HG02885 (cell line): ENCODE results near the gene KLHL8.

ENCODE experiments used
- ATAC-seq: cut with Tn5 transposase; IDR thresholded peaks from one replicate; pipeline ENCODE4 v1.9.1; 2021; ENCODE audit warnings: mild to moderate bottlenecking; ENCODE audit not compliant: unreplicated experiment, poor library complexity

KLHL8 gene

DNA sequence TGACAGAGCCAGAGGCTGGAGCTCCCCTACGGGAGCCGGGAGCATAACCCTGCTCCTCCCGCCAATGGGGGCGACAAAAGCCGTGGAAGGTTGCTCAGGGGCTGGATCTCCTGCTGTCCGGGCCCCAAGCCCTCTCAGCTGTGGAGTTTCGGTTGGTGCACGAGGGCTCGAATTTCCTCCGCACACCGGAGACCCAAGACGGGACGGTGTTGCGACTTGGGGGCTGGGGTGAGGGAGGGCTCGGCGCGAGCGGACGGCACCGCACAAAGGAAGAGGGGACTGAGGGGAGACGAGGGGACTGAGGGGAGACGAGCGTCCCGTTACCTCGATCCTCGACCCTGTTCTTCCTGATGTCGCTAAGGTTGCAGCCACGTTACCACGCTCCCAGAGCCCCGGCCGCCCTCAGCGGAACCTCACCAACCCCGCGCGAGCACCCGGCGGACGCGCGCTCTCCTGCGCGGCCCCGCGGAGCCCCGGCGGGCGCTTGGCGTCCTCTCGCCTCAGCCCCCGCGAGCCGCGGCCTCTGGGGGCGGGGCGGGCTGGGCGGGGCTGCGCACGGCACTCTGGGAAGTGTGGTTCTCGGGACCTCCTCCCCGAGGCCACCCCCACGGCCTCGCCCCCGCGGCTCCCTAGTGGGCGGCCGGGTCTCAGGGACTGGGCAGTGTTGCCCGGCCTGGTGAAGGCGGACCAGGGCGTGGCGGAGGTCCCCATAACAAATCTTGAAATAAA lies at the start of gene KLHL8:
TSS of gene KLHL8 (minus strand) at position 525 of the 729 bp plus-strand sequence. CDS start 25,079 bp downstream, outside the sequence.
- ATAC-seq, result peak; percentile 88

DNA sequence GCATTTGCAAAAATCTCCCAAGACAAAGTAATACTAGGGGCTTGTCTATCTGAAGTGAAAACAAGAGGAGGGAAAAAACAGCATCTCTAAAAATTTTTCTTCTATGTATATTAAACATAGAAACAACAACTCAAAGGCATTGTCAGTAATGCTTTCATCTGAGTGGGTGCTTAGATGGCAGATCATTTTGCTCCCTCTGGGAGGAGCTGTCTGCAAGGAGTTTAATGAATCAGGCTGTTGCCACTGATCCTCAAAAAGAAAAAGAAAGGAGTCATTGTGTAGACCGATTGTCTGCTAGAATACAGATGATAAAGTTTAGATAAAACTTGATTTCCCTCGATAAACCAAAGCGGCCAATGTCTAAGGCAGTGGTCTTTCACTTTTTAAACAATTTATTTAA lies 49.7 kb upstream of the KLHL8 start:
- no peak for ATAC-seq

DNA sequence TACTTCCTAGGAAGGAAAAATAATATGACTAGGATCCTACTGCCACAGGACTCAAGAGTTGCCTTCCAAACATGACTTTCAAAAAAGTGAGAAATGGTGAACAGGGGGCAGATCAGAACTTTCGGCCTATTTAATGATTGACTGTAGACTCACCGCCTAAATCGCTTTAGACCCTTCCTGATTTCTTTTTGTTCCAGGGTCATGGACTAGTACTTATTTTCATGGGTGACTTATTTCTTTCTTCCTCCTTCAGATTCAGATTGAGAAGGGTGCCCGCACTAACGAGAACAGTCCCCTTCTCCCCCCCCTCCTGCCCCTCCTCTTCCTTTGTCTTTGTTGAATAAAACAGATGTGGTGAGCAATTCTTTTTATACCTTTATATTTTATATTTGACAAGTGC lies 48.0 kb upstream of the KLHL8 start:
- ATAC-seq, result no peak

DNA sequence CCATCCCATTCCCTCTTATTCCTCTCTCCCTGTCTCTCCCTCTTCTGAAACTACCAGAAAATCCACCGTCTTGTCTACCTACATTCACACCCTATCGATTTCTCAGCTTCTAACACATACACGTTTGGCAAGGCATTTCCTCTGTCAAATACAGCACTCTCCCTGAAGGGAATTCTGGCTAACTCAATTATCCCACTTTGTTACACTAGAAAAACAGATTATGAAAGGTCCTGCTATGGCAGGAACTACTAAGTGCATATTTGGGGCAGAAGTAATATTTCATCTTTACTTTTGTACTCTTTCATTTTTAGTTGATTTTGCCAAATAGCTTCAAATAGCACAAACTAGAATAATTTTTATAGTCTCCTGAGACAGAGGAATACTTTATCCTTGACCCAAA lies 46.6 kb upstream of the KLHL8 start:
- ATAC-seq, result no peak

DNA sequence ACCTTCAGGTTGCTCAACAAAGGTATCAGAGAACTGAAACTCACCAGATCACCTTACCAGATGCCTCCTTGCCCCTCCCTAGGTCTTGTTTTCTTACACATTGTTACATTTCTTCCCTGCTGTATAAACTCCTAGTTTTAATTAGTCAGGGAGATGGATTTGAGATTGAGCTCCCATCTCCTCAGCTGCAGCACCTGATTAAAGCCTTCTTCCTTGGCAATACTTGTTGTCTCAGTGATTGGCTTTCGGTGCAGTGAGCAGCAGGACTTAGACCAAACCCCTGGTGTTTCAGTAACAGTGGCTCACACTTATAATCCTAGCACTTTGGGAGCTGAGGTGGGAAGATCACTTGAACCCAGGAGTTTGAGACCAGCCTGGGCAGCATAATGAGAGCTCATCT lies 42.5 kb upstream of the KLHL8 start:
- ATAC-seq, result no peak

DNA sequence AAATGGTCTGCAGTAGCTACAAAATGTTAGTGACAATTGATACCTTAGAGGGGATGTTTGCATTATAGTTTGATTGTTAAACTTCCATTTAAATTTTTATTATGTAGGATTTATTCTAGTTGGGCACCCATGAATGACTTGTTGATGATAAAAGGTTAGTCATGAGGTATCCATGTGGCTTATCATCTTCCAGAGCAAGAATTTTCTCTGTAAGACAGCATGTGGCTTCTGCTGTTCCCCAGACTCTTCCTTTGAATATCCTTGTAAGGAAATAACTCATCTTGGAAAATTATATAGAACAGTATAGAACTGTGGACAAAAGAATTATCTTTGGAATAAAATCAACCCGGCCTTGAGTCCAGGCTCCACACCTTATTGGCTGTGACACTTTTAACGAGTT lies 40.1 kb upstream of the KLHL8 start:
- no peak for ATAC-seq

DNA sequence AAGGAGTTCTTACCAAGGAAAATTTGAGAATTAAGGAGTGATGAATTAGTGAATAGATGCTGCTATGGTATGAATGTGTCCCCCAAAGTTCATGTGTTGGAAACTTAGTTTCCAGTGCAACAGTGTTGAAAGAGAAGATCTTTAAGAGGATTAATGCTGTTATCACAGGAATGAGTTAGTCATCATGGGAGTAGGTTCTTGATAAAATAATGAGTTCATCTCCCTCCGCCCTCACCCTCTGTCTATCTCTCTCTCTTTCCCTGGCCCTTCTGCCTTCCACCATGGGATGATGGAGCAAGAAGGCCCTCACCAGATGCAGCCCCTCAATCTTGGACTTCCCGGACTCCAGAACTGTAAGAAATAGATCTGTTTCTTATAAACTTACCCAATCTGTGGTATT lies 38.3 kb upstream of the KLHL8 start:
- ATAC-seq, result no peak

DNA sequence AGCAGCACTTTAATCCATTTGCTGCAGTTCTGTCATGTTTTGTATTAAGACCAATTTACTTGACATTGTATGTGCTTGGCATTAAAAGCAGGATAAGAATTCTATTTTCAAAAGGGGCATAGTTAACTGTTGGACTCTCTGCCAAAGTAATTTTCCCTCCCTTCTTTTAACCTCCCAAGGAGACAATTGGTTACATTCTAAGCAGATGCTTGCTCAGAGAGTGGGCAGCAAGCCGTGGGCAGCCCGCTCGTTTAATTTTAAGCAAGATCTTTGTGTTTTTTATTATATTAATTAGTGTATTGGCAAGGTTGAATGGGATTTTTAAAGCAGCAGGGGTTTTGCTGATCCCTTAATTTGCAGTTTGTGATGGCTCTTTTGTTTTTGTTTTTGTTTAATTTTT lies 37.1 kb upstream of the KLHL8 start:
- ATAC-seq, result no peak

DNA sequence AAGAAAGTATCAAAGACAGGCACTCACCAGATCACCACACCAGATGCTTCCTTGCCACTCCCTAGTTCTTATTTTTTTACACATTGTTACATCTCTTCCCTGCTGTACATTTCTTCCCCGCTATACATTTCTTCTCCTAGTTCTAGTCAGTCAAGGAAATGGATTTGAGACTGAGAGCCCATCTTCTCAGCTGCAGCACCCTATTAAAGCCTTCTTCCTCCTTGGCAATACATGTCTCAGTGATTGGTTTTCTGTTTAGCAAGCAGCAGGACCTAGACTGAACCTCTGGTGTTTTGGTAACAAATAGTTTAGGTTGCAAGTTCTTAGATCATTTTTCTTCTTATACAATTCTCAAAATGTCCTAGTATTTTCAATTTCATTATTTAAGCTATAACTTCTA lies 35.3 kb upstream of the KLHL8 start:
- no peak for ATAC-seq

DNA sequence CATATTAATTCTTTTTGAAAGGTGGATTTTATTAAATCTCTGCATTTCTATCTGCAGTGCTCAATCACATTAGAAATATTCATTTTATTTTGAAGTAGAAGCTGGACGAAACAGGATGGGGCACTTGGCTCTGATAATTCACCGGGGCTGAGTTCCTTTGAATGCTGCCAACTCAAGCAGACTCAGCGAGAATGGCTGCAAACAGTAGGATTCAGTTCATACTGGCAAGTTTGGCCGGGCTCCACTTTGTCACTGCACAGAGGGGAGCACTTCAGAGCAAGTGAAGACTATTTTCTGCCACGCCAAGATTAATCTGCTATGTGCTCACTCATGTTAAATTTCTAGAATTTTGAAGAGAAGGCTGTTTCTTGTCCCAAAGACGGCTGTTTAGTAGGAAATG lies 30.7 kb upstream of the KLHL8 start:
- ATAC-seq, result no peak

DNA sequence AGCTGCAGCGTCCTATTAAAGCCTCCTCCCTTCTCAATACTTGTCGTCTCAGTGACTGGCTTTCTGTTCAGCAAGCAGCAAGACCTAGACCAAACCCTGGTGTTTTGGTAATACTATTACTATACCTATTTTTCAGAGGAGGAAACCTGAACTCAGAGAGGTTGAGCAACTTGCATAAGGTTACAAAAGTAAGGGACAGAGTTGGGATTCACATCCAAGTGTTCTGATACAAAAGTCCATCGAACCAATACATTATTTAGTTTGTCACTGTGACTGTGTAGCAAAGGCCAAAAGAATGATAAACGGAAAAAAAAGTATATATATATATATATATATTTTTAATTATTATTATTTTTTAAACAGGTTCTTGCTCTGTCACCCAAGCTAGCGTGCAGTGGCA lies 29.9 kb upstream of the KLHL8 start:
- no peak for ATAC-seq

DNA sequence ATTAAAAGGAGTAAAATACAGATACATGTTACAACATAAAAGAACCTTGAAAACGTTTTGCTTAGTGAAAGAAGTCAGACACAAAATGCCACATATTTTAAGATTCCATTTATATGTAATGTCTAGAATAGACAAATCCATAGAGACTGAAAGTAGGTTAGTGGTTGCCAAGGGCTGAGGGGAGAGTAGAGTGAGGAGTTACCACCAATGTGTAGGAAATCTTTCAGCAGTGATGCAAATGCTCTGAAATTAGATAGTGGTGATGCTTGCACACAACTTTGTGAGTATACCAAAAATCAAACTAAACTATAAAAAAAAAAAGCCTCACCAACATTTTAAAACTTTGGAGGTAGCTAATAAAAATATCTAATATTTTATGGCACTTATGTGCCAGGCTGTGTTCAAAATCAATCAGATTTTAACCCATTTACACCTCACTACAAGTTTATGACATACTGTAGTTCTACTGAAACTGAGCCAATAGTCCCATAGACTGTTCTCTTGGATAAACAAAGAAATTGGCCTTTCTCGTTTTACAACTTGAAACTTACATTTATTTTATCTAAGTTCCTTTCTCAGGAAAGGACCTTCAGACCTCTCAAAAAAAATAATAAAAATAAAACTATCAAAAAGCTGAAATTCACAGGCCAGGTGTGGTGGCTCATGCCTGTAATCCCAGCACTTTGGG lies 29.1 kb upstream of the KLHL8 start:
- no peak for ATAC-seq

DNA sequence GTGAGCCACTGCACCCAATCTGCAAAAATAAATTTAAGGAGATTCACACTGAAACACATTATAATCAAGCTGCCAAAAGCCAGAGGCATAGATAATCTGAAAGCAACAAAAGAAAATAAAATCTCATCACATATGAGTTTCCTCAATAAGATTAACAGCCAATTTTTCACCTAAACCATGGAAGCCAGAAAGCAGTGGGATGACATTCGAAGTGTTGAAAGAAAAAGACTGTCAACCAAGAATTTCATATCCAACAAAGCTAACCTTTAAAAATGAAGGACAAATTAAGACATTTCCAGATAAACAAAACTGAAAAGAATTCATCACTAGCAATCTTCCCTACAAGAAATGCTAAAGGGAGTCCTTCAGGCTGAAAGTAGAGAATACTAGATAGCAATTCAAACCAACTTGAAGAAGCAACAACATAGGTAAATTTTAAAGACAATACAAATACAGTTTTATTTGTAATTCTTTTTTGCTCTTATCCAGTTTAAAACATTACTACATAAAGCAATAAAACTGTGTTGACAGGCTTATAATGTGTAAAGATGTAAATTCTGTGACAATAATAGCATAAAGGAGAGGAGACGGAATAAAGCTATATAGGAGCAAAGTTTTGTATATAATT lies 23.1 kb upstream of the KLHL8 start:
- ATAC-seq, result no peak

DNA sequence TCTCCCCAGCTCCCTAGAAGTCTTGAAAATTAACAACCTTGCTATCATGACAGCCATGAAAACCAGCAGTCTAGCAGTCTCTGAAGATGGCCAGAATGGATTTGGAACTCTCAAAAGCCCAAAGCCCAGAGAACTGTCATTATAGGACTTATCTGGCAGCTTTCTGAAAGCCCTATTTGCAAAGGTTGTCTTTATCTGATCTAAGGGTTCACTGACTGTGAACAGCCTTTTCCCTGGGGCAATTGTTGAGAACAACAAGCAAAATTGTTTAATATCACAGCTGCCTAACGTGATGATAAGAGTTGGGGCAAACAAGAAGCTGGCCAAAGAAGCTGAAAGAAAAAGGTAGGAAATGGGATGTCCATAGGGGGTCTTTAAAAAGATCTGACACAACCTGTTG lies 20.9 kb upstream of the KLHL8 start:
- no peak for ATAC-seq

DNA sequence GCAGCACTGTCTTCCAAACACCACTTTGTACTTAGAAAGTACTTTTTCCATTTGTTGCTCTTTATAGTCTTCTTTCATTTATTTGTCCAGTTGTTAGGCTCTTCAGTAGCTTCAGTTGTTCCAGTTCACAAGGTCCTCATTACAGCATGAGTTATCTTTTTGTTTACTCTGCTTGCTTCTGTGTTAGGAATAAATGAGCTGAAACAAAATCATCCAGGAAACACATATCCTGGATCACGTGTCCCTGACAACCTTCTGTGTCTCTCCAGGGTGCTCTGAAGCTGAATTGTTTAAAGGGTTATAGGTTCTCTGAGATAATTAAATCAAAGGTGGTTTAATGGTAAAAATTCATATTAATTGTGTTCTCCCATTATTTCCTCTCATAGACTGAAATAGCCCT lies 19.9 kb upstream of the KLHL8 start:
- no peak for ATAC-seq

DNA sequence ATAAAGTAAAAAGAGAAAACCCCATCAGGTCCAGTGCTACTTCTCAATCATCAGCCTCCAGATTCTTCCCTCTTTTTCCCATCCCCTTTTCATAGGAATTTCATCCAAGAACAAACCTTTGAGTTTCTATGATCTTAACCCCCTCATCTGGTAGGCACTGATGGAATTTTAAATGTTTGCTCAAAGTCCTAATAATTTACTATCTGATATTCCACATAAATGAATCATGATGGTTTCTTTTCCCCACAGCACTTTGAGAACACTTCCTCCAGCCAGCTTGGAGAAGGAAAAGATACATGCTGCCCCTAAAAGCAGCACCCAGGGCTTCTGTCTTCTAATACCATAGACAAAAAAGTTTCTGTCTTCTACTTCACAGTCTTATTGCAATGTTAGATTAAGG lies 19.4 kb upstream of the KLHL8 start:
- no peak for ATAC-seq

DNA sequence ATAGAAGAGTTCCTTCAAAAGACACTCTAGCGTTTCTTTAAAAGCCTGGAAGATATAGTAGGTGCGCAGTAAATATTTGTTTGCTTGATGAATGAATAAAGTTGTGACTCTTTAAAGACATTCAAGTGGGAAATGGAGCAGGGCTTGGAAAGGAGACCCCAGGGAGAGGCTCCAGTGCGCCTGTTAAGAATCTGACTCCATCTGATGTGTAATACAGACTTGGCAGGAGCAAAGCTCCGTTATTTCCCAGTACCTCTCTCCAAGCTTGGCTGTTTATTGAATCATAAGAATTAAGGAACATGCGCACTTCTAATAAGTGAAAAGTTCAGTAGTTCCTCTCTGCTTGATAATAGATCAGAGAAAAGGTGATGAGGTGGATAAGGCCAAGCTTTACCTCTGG lies 18.8 kb upstream of the KLHL8 start:
- ATAC-seq, result no peak

DNA sequence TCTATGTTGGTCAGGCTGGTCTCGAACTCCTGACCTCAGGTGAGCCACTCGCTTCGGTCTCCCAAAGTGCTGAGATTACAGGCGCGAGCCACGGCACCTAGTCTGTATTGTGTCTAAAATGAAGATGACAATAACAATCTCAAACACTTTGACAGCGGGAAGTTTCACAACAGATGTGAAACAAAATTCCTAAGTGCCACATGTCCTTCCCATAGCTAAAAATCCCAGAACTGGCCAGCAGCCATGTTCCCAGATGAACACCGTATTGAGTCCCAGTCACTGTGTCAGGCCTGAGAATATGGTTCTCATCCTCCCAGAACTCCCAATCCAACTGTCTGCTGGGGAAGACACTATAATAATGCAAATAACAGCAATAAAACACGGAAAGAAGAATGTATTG lies 16.4 kb upstream of the KLHL8 start:
- ATAC-seq, result no peak

DNA sequence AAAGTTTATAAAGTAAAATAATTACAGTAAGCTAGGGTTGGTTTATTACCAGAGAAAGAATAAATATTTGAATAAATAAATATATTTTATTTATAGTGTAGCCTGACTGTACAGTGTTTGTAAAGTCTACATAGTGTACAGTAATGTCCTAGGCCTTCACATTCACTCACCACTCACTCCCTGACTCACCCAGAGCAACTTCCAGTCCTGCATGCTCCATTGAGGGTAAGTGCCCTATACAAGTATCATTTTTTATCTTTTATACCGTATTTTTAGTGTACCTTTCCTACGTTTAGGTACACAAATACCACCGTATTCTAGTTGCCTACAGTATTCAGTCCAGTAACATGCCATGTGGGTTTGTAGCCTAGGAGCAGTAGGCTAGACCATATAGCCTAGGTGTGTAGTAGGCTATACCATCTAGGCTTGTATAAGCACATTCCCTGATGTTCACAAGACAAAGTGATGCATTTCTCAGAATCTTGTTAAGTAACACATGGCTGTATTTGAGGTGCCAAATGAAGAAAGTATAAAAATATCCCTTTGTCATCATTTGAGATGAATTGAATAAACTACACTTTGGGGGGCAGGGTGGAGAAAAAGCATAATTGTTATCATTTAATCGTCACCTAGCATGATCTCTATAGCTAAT lies 14.7 kb upstream of the KLHL8 start:
- ATAC-seq, result no peak

DNA sequence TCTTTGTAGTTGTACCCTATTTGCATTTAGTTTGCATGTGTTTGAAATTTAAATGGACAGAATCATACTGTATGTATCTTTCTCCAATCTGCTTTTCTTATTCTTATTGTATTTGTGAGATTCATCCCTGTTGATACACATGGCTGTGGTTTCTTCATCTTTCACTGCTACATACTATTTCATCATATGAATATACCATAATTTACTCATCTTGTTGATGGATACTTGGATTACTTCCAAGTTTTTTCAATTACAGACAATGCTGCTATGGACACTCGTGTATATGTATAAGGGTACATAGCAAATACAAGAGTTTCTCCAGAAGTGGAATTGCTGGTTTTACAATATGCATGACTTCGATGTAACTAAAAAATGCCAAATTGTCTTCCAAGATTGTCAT lies 11.8 kb upstream of the KLHL8 start:
- ATAC-seq, result no peak

DNA sequence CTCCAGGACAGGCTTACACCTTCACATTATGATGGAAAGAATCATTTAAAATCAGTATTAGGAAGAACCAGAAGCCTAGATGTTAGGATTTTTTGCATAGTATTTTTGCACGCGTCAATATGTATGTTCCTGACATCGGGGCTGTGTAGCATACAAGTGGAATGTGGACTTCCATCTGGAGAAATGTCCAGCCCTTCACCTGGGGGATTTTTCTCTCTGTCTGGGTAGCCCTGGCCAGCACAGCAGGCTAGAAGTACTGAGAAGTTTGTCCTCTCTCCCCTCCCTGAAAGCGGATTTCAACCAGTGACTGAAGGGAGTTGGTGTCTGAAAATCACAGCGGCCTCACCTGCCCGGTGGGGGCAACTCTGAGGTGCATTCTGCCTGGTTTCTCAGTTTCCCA lies 10.4 kb upstream of the KLHL8 start:
- no peak for ATAC-seq
